ENCODE results near the gene FIBCD1.
A peak's percentile ranks its signal among the peaks of the same experiment; 100 is the strongest.

Gene FIBCD1

GRCh38 chr9:130923611-130924447 lies 15.2 kb downstream of the FIBCD1 start:
- H4K20me1 ChIP-seq: peaks cover 0 to 41% (median 4%) of the 10 kb centered on the region in 11 experiments; a peak in 9 of 22 replicates
- no peaks in the 10 kb centered on the region for H3K9me3 ChIP-seq (replicated peaks in 1 of 11)
- no peak overlapping the region for H3K4me3 ChIP-seq
- no peak overlapping the region for H3K9ac ChIP-seq
- H3K27me3 ChIP-seq: peaks cover 21 to 60% (median 34%) of the 10 kb centered on the region in 11 experiments
- H3K4me2 ChIP-seq: no peak overlapping the region
- H3K27ac ChIP-seq: no peak overlapping the region
- no peaks in the 10 kb centered on the region for H3K36me3 ChIP-seq
- peaks cover 29 to 84% (median 80%) of the 10 kb centered on the region in 10 experiments for H3K4me1 ChIP-seq
- no peak for TF ChIP-seq Cebpa-rat (IDR thresholded peaks at IDR 0.05)

- no peak overlapping the region for H3K27ac ChIP-seq
Measured at GRCh38 chr9:130922893-130923610, 16.0 kb downstream of the FIBCD1 start.

GRCh38 chr9:130921989-130922892 lies 16.8 kb downstream of the FIBCD1 start:
- H3K9ac ChIP-seq: peak overlapping the region in 1 of 11 experiments; percentile 2; a peak in 1 of 22 replicates
- no peak overlapping the region for H3K27ac ChIP-seq
- no peak overlapping the region for H3K4me3 ChIP-seq
- no peaks in the 10 kb centered on the region for H3K36me3 ChIP-seq
- H3K9me3 ChIP-seq (replicated peaks in 1 of 11): no peaks in the 10 kb centered on the region
- H3K4me1 ChIP-seq: peaks cover 14 to 84% (median 78%) of the 10 kb centered on the region in 10 experiments
- peaks cover 0 to 40% (median 4%) of the 10 kb centered on the region in 11 experiments; a peak in 8 of 22 replicates for H4K20me1 ChIP-seq
- TF ChIP-seq Cebpa-rat (IDR thresholded peaks at IDR 0.05): no peak
- peaks cover 21 to 72% (median 37%) of the 10 kb centered on the region in 11 experiments for H3K27me3 ChIP-seq
- peak overlapping the region in 9 of 11 experiments; percentile 5 to 80 (median 61); a peak in 16 of 22 replicates for H3K4me2 ChIP-seq

More at GRCh38 chr9:130922893-130923610, 16.0 kb downstream of the FIBCD1 start:
- Histone ChIP-seq H4K20me1 (peaks cover 0 to 39% (median 4%) of the 10 kb centered on the region in 11 experiments; a peak in 9 of 22 replicates), H3K4me2 (peak overlapping the region in 9 of 11 experiments; percentile 5 to 80 (median 61); a peak in 16 of 22 replicates), H3K9me3 (replicated peaks in 1 of 11) (no peaks in the 10 kb centered on the region), H3K9ac (no peak overlapping the region), H3K4me1 (peaks cover 22 to 84% (median 79%) of the 10 kb centered on the region in 10 experiments), H3K4me3 (no peak overlapping the region), H3K36me3 (no peaks in the 10 kb centered on the region), H3K27me3 (peaks cover 21 to 68% (median 37%) of the 10 kb centered on the region in 11 experiments)
- no peak for TF ChIP-seq Cebpa-rat (IDR thresholded peaks at IDR 0.05)

GRCh38 chr9:130921300-130921988 lies 17.6 kb downstream of the FIBCD1 start:
- no peaks in the 10 kb centered on the region for H3K9me3 ChIP-seq (replicated peaks in 1 of 11)
- no peaks in the 10 kb centered on the region for H3K36me3 ChIP-seq
- peak overlapping the region in 8 of 11 experiments; percentile 41 to 80 (median 63); a peak in 15 of 22 replicates for H3K4me2 ChIP-seq
- no peak for TF ChIP-seq Cebpa-rat (IDR thresholded peaks at IDR 0.05)
- H3K4me1 ChIP-seq: peaks cover 10 to 84% (median 76%) of the 10 kb centered on the region in 10 experiments
- peak overlapping the region in 1 of 11 experiments; percentile 14; a peak in 1 of 22 replicates for H3K9ac ChIP-seq
- H3K27ac ChIP-seq: no peak overlapping the region
- H4K20me1 ChIP-seq: peaks cover 0 to 40% (median 4%) of the 10 kb centered on the region in 11 experiments; a peak in 8 of 22 replicates
- H3K27me3 ChIP-seq: peaks cover 21 to 72% (median 37%) of the 10 kb centered on the region in 11 experiments
- H3K4me3 ChIP-seq: no peak overlapping the region

- Histone ChIP-seq H4K20me1 (peaks cover 0 to 39% (median 1%) of the 10 kb centered on the region in 11 experiments; a peak in 8 of 22 replicates), H3K4me2 (peak overlapping the region in 8 of 11 experiments; percentile 41 to 80 (median 63); a peak in 14 of 22 replicates), H3K27me3 (peaks cover 21 to 71% (median 35%) of the 10 kb centered on the region in 11 experiments), H3K9me3 (replicated peaks in 1 of 11) (no peaks in the 10 kb centered on the region), H3K4me3 (no peak overlapping the region), H3K4me1 (peaks cover 6 to 84% (median 72%) of the 10 kb centered on the region in 10 experiments), H3K36me3 (no peaks in the 10 kb centered on the region), H3K9ac (0 out of 22 replicates have a peak overlapping the region, but pooled peaks of 2 of the 11 experiments have one; percentile 9 to 14), H3K27ac (no peak overlapping the region)
- no peak for TF ChIP-seq Cebpa-rat (IDR thresholded peaks at IDR 0.05)
Measured at GRCh38 chr9:130920762-130921299, 18.2 kb downstream of the FIBCD1 start.

- H3K9me3 ChIP-seq (replicated peaks in 1 of 11): no peaks in the 10 kb centered on the region
- H3K4me1 ChIP-seq: peaks cover under 1 to 83% (median 67%) of the 10 kb centered on the region in 10 experiments; a peak in 18 of 20 replicates
- no peak overlapping the region for H3K27ac ChIP-seq
- peaks cover 0 to 33% (median 0%) of the 10 kb centered on the region in 11 experiments; a peak in 8 of 22 replicates for H4K20me1 ChIP-seq
- H3K27me3 ChIP-seq: peaks cover 18 to 65% (median 29%) of the 10 kb centered on the region in 11 experiments
- no peak for TF ChIP-seq Cebpa-rat (IDR thresholded peaks at IDR 0.05)
- no peak overlapping the region for H3K9ac ChIP-seq
- H3K4me2 ChIP-seq: peak overlapping the region in 7 of 11 experiments; percentile 41 to 80 (median 65); a peak in 13 of 22 replicates
- H3K36me3 ChIP-seq: no peaks in the 10 kb centered on the region
- H3K4me3 ChIP-seq: no peak overlapping the region
Measured at GRCh38 chr9:130920233-130920632, 18.8 kb downstream of the FIBCD1 start.

GRCh38 chr9:130919559-130920145 lies 19.4 kb downstream of the FIBCD1 start:
- Histone ChIP-seq H3K9me3 (replicated peaks in 1 of 11) (no peaks in the 10 kb centered on the region), H4K20me1 (peaks cover 0 to 34% (median under 1%) of the 10 kb centered on the region in 11 experiments; a peak in 7 of 22 replicates), H3K4me1 (peaks cover 0 to 86% (median 68%) of the 10 kb centered on the region in 10 experiments; a peak in 17 of 20 replicates), H3K4me3 (no peak overlapping the region), H3K36me3 (no peaks in the 10 kb centered on the region), H3K27me3 (peaks cover 16 to 59% (median 27%) of the 10 kb centered on the region in 11 experiments), H3K4me2 (peak overlapping the region in 9 of 11 experiments; percentile 21 to 80 (median 61); a peak in 17 of 22 replicates), H3K9ac (peak overlapping the region in 3 of 11 experiments; percentile 0 to 13 (median 13); a peak in 1 of 22 replicates), H3K27ac (no peak overlapping the region)
- TF ChIP-seq Cebpa-rat (IDR thresholded peaks at IDR 0.05): no peak
